ENCODE results near the gene PLXNB3.

GRCh38 chrX:153778181-153778580 is 14.1 kb downstream of the PLXNB3 start:
- TF ChIP-seq CTCF (IDR thresholded peaks at IDR 0.05) (no peak), POLR2A (IDR thresholded peaks at IDR 0.05) (no peak), POLR2AphosphoS5 (IDR thresholded peaks at IDR 0.05; ENCODE audit: insufficient read depth in 1 of 2, low read depth in 1 of 2) (no peak)

All from vagina (tissue), 2 donors.